DOHH2 (cell line): ENCODE results near the gene SLN.

Experiments used
- H3F3A ChIP-seq: fragments of 200-600 bp; sonication (generic), shearing (Covaris generic); 2 replicates; pipeline ENCODE4 v1.6.0; 2016; ENCODE audit warnings: antibody characterized with exemption, mild to moderate bottlenecking; ENCODE audit not compliant: control insufficient read depth, insufficient read depth
- H3K27ac ChIP-seq: fragments of 200-600 bp; sonication (generic); 2 replicates; pipeline ENCODE4 v1.5.1; 2014; ENCODE audit warnings: low read depth, mild to moderate bottlenecking, low read length, moderate library complexity
- H3K27me3 ChIP-seq: fragments of 200-600 bp; sonication (generic); 2 replicates; pipeline ENCODE4 v1.6.1; 2014; ENCODE audit warnings: mild to moderate bottlenecking, low read length, mixed read lengths; ENCODE audit not compliant: control insufficient read depth
- H3K36me3 ChIP-seq: fragments of 200-600 bp; sonication (generic); 2 replicates; pipeline ENCODE4 v1.6.1; 2014; ENCODE audit warnings: mild to moderate bottlenecking, low read length, moderate library complexity, mixed read lengths; ENCODE audit not compliant: control insufficient read depth
- H3K4me1 ChIP-seq: fragments of 200-600 bp; sonication (generic); 2 replicates; pipeline ENCODE4 v1.6.1; 2014; ENCODE audit warnings: mild to moderate bottlenecking, low read length, mixed read lengths; ENCODE audit not compliant: control insufficient read depth
- H3K4me2 ChIP-seq: fragments of 200-600 bp; sonication (generic); 2 replicates; pipeline ENCODE4 v1.6.0; 2014; ENCODE audit warnings: mild to moderate bottlenecking, low read length, moderate library complexity
- H3K4me3 ChIP-seq: fragments of 200-600 bp; sonication (generic); 2 replicates; pipeline ENCODE4 v1.5.1; 2014; ENCODE audit warnings: mild to moderate bottlenecking, low read length, mixed read lengths
- H3K79me2 ChIP-seq: fragments of 200-600 bp; sonication (generic); 2 replicates; pipeline ENCODE4 v1.6.1; 2014; ENCODE audit warnings: mild to moderate bottlenecking, low read length, mixed read lengths; ENCODE audit not compliant: control insufficient read depth
- H3K9me2 ChIP-seq: fragments of 200-600 bp; sonication (generic); replicated peaks from 2 replicates; pipeline ENCODE4 v1.6.1; 2014; ENCODE audit warnings: mild to moderate bottlenecking, low read length, mixed read lengths; ENCODE audit not compliant: control insufficient read depth
- H3K9me3 ChIP-seq: fragments of 200-600 bp; sonication (generic); 2 replicates; pipeline ENCODE4 v1.6.1; 2014; ENCODE audit warnings: antibody characterized with exemption, low read length, mixed read lengths; ENCODE audit not compliant: control insufficient read depth, insufficient read depth
- H4K20me1 ChIP-seq: fragments of 200-600 bp; sonication (generic); 2 replicates; pipeline ENCODE4 v1.6.0; 2014; ENCODE audit warnings: low read depth, mild to moderate bottlenecking, antibody characterized with exemption, low read length, moderate library complexity; ENCODE audit not compliant: control insufficient read depth, insufficient read depth
- EZH2phosphoT487 ChIP-seq: fragments of 200-600 bp; sonication (generic); IDR thresholded peaks from 2 replicates; pipeline ENCODE4 v1.6.1; 2017; ENCODE audit warnings: borderline replicate concordance, mild to moderate bottlenecking, antibody characterized with exemption, low read length, moderate library complexity, mixed read lengths
- TF ChIP-seq, protein P1 (sequence below): fragments of 200-600 bp; sonication (generic); IDR thresholded peaks from one replicate; pipeline ENCODE4 v1.5.1; 2014; ENCODE audit warnings: antibody characterized with exemption, mild to moderate bottlenecking, low read depth, low read length; ENCODE audit not compliant: poor library complexity, severe bottlenecking

Gene SLN

DNA sequence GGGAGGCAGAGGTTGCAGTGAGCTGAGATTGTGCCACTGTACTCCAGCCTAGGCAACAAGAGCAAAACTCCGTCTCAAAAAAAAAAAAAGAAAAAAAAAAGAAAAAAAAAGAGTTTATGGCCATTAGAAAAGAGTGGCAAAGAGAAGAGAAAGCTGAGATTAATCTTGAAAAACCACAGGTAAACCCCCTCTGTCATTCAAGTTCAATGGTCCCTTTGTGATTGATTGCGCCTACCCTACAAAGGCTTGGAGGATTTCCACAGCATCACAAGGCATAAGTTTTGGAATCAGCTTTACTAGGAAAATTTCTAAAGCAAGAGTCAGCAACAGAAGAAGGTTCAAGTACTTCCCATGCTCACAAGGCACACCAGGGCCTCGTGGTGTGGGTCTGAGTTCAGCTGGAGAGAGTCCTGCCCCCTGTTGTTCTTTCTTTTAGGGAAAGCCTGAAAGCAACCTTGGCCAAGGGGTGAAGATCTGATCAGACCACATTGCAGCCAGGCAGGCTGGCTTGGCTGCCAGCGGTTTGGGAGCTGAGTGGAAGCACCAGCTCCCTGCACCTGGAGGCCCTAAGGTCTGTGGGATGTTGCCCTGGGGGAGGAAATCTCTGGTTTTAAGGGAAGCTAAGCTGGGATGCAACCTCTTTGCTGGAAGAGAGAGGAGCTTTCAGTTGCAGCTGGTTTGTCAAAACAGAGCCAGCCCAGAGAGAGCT, 41.8 kb downstream of the SLN start:
- H3K27ac ChIP-seq: no peak overlapping the region
- no peaks in the 10 kb centered on the region for H3K36me3 ChIP-seq
- H3F3A ChIP-seq: no peaks in the 10 kb centered on the region
- no peak overlapping the region for H3K4me2 ChIP-seq
- H3K27me3 ChIP-seq: no peaks in the 10 kb centered on the region
- H3K9me2 ChIP-seq: no peaks in the 10 kb centered on the region
- TF ChIP-seq EZH2phosphoT487: no peak
- TF ChIP-seq, protein P1, sequence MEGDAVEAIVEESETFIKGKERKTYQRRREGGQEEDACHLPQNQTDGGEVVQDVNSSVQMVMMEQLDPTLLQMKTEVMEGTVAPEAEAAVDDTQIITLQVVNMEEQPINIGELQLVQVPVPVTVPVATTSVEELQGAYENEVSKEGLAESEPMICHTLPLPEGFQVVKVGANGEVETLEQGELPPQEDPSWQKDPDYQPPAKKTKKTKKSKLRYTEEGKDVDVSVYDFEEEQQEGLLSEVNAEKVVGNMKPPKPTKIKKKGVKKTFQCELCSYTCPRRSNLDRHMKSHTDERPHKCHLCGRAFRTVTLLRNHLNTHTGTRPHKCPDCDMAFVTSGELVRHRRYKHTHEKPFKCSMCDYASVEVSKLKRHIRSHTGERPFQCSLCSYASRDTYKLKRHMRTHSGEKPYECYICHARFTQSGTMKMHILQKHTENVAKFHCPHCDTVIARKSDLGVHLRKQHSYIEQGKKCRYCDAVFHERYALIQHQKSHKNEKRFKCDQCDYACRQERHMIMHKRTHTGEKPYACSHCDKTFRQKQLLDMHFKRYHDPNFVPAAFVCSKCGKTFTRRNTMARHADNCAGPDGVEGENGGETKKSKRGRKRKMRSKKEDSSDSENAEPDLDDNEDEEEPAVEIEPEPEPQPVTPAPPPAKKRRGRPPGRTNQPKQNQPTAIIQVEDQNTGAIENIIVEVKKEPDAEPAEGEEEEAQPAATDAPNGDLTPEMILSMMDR: no peak
- H3K79me2 ChIP-seq: no peaks in the 10 kb centered on the region
- no peaks in the 10 kb centered on the region for H3K9me3 ChIP-seq
- no peak overlapping the region for H3K4me3 ChIP-seq
- no peaks in the 10 kb centered on the region for H3K4me1 ChIP-seq
- no peaks in the 10 kb centered on the region for H4K20me1 ChIP-seq

DNA sequence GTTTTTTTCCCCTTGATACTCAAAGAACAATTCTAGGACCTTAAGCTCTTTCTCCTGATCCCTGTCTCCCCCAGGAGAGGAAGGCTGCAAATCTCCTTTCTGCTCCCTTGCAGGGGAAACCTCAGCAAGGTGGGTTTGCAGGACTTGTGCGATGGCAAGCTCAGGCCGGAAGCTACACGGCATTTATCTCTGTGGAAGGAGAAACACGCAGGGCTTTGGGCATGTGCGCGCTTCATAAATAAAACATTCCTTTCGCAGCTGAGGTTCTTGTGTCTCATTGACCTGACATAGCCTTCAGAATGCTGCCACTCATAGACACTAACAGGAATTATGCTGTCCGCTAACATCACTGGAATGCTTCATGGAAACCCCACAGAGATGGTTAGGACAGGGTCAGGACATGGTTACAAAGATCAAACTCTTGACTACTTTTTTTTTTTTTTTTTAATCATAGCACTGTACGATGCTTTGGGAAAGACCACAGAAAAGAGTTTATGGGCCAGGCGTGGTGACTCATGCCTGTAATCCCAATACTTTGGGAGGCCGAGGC, 42.6 kb downstream of the SLN start:
- Histone ChIP-seq H3K4me2 (no peak overlapping the region), H3F3A (no peaks in the 10 kb centered on the region), H3K4me1 (no peaks in the 10 kb centered on the region), H3K9me3 (no peaks in the 10 kb centered on the region), H3K4me3 (no peak overlapping the region), H3K27me3 (no peaks in the 10 kb centered on the region; the same call in 1 of the 2 replicates), H3K9me2 (no peaks in the 10 kb centered on the region), H4K20me1 (no peaks in the 10 kb centered on the region), H3K27ac (no peak overlapping the region), H3K36me3 (no peaks in the 10 kb centered on the region), H3K79me2 (no peaks in the 10 kb centered on the region)
- TF ChIP-seq, protein P1: no peak
- no peak for TF ChIP-seq EZH2phosphoT487

DNA sequence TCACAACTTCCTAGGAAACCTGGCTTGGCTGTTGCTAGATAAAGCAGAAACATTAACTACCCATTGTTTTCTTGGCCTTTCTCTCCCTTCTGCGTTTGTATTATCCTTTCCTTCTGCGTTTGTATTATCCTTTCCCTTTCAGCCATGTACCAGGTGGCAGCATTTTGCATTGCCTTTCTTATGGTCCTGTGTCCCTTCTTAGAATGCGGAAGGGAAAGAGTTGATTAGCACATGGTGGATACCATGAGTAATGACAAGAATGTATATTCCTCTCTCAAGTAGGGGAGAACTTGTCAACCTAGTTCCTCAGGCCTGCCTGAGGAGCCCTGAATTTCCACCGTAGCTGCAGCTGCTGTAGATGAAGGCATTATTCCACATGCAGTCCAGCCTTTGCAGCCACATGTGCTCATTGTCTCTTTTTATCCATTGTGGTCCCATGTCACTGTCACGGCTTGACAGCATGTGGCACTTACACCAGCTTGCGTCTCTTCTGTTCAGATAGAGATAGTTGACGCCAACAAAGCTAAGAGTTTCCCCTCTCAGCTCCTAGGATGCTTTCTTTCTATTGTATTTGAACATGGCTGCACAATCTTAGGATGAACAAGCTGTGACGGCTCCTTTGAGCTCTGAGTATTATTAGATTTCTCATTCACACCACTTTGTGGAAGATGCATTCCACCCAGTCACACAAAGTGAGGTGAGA, 44.8 kb downstream of the SLN start:
- Histone ChIP-seq H3K9me3 (no peaks in the 10 kb centered on the region), H3K27me3 (no peaks in the 10 kb centered on the region; the same call in 1 of the 2 replicates), H3K36me3 (no peaks in the 10 kb centered on the region), H3K79me2 (no peaks in the 10 kb centered on the region), H3K4me2 (no peak overlapping the region), H3K27ac (no peak overlapping the region), H3K4me3 (no peak overlapping the region), H3K4me1 (no peaks in the 10 kb centered on the region), H3F3A (no peaks in the 10 kb centered on the region), H3K9me2 (no peaks in the 10 kb centered on the region), H4K20me1 (no peaks in the 10 kb centered on the region)
- TF ChIP-seq, protein P1: no peak
- TF ChIP-seq EZH2phosphoT487: no peak
